NT2/D1 (cell line): ENCODE measurements around the gene LILRB5.

Experiments used
- YY1 ChIP-seq: IDR thresholded peaks from 2 replicates; pipeline ENCODE4 v1.6.1; 2011; ENCODE audit not compliant: insufficient read length, insufficient read depth
- ZNF274 ChIP-seq: IDR thresholded peaks from 2 replicates; pipeline ENCODE4 v1.6.1; 2011; ENCODE audit warnings: mild to moderate bottlenecking, low read depth, low read length

DNA sequence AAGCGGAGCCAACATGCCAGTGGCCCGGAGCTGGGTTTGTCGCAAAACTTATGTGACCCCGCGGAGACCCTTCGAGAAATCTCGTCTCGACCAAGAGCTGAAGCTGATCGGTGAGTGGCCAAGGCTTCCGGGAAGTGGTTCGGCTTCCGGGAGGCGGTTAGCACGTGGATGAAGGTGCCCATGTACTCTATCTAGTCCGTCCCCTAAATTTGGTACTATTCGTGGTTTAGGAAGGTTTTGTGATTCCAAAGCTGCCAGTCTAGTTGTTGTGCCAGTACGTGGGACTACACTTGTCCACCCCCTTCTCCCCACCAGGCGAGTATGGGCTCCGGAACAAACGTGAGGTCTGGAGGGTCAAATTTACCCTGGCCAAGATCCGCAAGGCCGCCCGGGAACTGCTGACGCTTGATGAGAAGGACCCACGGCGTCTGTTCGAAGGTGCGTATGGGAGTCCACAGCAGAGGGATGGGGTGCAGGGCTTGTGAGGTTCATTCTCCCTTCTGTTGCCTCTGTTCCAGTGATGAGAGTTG is 55.8 kb downstream of the LILRB5 start:
- TF ChIP-seq YY1 (no peak), ZNF274 (no peak)
